ENCODE results near the gene SLC39A11.

The SLC39A11 gene

GRCh38 chr17:72667096-72668063 lies 425.1 kb downstream of the SLC39A11 start:
- no peak for DNase-seq

GRCh38 chr17:72665852-72666851 lies 426.3 kb downstream of the SLC39A11 start:
- DNase-seq = no peak

DNA sequence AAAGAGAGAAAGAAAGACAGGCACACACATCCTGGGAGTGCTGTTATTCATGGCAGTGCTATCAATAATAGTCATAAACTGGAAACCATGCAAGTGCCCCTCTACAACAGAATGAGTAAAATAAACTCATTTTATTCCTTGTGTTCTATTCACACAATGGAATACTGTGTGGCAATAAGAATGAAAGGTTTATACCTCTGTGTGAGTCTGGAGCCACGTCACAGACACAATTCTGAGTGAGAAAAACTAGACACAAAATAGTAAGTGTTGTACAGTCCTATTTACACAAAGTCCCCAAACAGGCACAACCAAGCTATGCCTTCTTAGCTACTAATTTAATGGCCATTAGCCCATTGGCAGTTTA lies 429.7 kb downstream of the SLC39A11 start:
- no peak for DNase-seq

- DNase-seq = no peak
Observed at GRCh38 chr17:72661945-72662826, 430.3 kb downstream of the SLC39A11 start.

GRCh38 chr17:72661116-72661944 lies 431.2 kb downstream of the SLC39A11 start:
- no peak for DNase-seq

- DNase-seq = no peak
Observed at GRCh38 chr17:72660274-72661115, 432.0 kb downstream of the SLC39A11 start.

- no peak for DNase-seq
Observed at GRCh38 chr17:72659811-72660210, 432.7 kb downstream of the SLC39A11 start.

- no peak for DNase-seq
Observed at GRCh38 chr17:72658675-72659074, 433.8 kb downstream of the SLC39A11 start.

DNA sequence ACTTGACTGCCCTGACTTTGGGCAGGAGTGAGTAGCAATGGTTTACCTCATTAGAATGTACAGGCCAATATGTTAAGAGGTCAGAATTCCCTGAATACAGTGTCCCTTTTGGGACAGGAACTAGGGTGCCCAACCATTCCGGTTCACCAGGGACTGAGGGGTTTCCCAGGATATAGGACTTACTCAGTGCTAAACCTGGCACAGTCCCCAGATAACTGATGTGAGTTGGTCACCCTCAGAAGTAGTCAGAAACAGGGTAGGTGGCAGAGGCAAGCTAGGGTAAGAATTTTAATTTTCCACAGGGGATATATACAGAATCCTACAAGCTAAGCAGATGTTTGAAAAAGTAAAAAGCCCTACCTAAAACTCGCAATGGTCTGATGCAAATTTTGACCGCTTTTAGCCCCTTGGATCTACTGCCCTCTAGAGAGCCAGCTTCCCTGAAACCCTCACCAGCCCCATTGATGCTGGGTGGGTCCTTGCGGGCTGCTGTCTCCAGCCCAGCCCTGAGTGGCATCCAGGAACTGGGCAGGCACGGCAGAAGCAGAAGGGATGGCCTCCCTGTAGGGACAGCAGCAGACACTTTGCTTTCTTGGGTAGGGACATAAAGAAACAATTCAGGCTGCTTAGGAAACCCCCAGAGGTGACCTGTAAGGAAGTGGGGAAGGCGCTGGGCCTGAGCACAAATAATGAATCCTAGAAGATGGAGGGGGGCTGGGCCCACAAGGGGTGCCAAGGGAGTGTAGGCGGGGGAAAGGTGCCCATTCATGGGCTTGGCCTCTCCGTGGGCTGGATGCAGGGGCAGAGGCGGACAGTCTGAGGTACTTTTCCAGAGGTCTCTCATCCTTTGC lies 434.8 kb downstream of the SLC39A11 start:
- no peak for DNase-seq

DNA sequence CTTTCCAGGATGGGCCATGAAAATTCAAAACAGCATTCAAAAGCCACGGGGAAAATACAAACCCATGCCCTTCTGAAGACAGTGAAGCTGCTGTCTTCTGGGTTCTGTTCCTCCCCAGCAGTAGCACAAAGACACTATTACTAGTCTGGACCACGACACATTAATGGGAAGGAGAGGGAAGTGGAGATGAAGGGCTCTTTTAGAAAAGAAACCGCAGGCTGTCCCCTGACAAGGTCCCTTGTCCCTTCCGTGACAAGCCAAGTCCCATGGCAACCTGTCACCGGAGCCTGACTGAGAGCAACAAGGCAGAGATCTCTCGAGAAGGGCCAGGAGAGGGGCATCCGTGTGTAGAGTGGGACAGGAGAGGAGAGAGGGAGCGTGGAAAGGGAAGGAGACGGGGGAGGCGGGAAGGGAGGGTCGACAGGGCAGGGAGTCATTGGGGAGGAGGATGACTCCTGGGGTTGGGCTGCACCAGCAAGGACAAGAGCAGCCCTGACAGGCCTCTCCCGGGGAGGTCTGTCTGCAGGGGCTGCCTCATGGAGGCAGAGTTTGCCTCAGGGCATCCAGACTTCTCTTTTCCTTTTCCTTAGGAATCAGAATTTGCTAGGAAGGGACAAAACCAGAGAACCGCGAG lies 436.2 kb downstream of the SLC39A11 start:
- no peak for DNase-seq

- DNase-seq = no peak
Observed at GRCh38 chr17:72654706-72655105, 437.8 kb downstream of the SLC39A11 start.

GRCh38 chr17:72651988-72652387 lies 440.5 kb downstream of the SLC39A11 start:
- no peak for DNase-seq

DNA sequence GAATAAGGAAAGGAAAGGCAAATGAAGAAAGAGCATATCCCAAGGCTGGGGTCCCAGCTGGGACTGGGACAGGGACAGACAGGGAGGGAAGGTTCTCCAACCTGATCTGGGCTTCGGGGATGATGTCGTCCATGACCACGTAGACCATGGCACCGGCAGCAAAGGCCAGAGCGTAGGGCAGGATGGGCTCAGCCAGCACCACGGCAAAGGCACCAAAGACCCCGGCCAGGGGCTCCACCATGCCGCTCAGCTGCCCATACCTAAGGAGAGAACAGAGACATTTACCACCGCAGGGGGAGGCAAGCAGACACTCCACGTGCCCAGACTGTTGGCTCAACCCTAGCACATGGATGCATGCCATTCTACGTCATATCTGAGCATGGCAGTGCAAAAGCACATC lies 443.8 kb downstream of the SLC39A11 start:
- no peak for DNase-seq

DNA sequence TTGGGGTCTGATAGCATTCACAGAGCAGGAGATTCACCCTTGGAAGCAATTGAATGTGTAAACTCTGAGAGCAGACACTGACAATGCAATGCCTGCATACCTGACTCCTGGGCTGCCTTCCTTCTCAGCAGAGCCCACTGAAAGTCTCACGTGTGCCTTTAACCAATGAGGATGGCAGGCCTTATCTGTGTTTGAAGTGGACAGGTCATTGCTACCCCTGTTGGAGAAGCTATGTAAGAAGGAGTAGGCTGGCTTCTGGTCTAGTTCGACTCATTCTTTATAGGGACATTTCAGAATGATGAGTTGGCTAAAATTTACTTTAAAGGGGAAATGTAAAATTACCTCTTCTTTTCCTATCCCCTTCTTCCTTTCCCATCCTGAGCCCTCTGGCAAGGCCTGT lies 446.3 kb downstream of the SLC39A11 start:
- DNase-seq = no peak

- DNase-seq = no peak
Observed at GRCh38 chr17:72644492-72644891, 448.0 kb downstream of the SLC39A11 start.

DNA sequence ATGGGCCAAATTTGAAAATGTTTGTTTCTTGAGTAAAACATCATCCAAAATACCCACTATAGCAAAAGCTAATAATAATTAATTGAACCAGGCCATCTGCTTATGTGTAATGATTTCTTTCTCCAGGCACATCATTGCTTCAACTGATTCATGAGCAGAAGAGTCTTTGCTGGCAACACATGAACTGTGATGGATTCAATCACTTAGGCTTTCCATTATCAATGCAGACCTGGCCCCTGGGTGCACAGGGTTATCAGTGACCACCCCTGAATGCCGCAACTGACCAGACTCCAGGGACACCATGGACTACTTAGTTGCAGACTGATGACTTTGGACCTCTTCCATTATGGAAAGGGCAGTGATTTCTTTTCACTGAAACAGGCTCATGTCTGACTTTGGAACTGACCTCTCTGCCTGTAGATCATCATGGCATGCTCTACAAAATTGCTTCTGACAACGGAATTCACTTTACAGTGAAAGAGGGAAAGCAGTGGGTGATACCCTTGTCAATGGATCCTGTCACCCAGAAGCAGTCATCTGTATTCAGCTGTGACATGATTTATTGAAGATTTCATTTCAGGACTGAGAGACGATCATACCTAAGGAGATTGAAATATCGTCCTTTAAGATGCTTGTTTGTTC lies 448.8 kb downstream of the SLC39A11 start:
- DNase-seq = no peak

GRCh38 chr17:72642720-72643119 lies 449.8 kb downstream of the SLC39A11 start:
- DNase-seq = no peak

- no peak for DNase-seq
Observed at GRCh38 chr17:72640415-72641165, 451.9 kb downstream of the SLC39A11 start.
